COLO829 (cell line): ENCODE data around the gene PISD.
A peak's percentile ranks its signal among the peaks of the same experiment; 100 is the strongest.

ENCODE experiments used
- DNase-seq: peaks from one replicate; pipeline ENCODE4 v3.0.0; 2012; ENCODE audit warnings: low spot score

Gene PISD

GRCh38 chr22:31652911-31653684, 8.9 kb downstream of the PISD start:
- DNase-seq, result no peak

GRCh38 chr22:31652088-31652487, 9.9 kb downstream of the PISD start:
- DNase-seq, result no peak

GRCh38 chr22:31651664-31652063, 10.4 kb downstream of the PISD start:
- DNase-seq, result no peak

- DNase-seq, result no peak
These were observed 11.6 kb downstream of the PISD start for GRCh38 chr22:31650391-31650790.

GRCh38 chr22:31647523-31648320, 14.3 kb downstream of the PISD start:
- DNase-seq, result no peak

- no peak for DNase-seq
These were observed 14.9 kb downstream of the PISD start for GRCh38 chr22:31647066-31647465.

GRCh38 chr22:31646186-31647019, 15.6 kb downstream of the PISD start:
- peak; percentile 95 for DNase-seq

GRCh38 chr22:31639436-31640039, 22.5 kb downstream of the PISD start:
- no peak for DNase-seq

- no peak for DNase-seq
These were observed 24.0 kb downstream of the PISD start for GRCh38 chr22:31637891-31638618.

- no peak for DNase-seq
These were observed 24.5 kb downstream of the PISD start for GRCh38 chr22:31637447-31637890.

- DNase-seq, result no peak
These were observed 26.2 kb downstream of the PISD start for GRCh38 chr22:31635638-31636306.

GRCh38 chr22:31631436-31631835, 30.6 kb downstream of the PISD start:
- DNase-seq, result no peak

GRCh38 chr22:31630331-31631329, 31.4 kb downstream of the PISD start:
- DNase-seq, result peak; percentile 85

- DNase-seq, result no peak
These were observed 32.3 kb downstream of the PISD start for GRCh38 chr22:31629741-31630184.

GRCh38 chr22:31628969-31629708, 32.9 kb downstream of the PISD start:
- no peak for DNase-seq

- no peak for DNase-seq
These were observed 33.7 kb downstream of the PISD start for GRCh38 chr22:31628362-31628761.

GRCh38 chr22:31627223-31627731, 34.7 kb downstream of the PISD start:
- no peak for DNase-seq

- no peak for DNase-seq
These were observed 35.4 kb downstream of the PISD start for GRCh38 chr22:31626427-31627150.
